GM10847 (cell line): Measurements from ENCODE around the gene AWAT2.

Source experiments
- POLR2A ChIP-seq: IDR thresholded peaks from 2 replicates; pipeline ENCODE4 v1.6.1; 2011; ENCODE audit not compliant: insufficient read length; ENCODE audit errors: extremely low read depth

The AWAT2 gene, protein sequence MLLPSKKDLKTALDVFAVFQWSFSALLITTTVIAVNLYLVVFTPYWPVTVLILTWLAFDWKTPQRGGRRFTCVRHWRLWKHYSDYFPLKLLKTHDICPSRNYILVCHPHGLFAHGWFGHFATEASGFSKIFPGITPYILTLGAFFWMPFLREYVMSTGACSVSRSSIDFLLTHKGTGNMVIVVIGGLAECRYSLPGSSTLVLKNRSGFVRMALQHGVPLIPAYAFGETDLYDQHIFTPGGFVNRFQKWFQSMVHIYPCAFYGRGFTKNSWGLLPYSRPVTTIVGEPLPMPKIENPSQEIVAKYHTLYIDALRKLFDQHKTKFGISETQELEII

DNA sequence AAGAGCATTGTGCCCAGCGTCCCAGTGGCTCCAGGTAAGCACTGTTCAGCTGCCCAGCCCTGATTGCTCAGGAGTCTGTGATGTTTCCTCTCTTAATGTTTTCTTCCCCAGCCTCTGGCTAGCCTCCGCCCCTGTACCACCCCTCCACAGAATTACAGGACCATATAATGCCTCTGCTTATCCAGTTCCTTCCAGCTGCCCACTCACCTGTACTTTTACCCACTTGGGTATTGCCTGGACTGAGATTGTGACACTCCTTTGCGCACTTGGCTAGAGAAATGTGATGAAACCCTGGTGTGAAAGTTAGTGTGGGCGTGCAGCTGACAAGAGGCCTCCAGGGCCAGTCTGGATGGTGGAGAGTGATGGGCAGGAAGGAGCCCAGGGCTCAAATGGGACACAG lies at the start of gene AWAT2:
AWAT2 (minus strand) TSS at position 14 of the 400 bp plus-strand sequence; CDS start at position 8, 6 bp downstream.
- no peak for TF ChIP-seq POLR2A

DNA sequence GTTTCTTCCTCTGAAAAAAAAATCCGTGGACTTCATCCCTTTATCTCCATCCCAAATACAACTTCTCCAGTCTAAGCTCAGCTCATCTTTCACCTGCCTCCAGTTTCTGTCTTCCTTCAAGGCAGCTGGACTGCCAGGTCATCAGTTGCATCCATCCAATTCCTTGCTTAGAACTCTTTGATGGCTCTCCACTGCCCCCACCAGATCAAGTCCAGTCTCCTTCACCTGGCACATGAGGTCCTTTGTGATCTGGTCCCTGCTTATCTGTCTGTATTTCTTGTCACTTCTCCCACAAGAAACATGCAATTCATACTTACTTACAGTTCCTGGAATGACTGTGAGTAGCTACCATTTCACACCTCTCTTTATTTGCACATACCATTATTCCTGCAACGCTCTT lies 46.3 kb upstream of the AWAT2 start:
- TF ChIP-seq POLR2A, result no peak

DNA sequence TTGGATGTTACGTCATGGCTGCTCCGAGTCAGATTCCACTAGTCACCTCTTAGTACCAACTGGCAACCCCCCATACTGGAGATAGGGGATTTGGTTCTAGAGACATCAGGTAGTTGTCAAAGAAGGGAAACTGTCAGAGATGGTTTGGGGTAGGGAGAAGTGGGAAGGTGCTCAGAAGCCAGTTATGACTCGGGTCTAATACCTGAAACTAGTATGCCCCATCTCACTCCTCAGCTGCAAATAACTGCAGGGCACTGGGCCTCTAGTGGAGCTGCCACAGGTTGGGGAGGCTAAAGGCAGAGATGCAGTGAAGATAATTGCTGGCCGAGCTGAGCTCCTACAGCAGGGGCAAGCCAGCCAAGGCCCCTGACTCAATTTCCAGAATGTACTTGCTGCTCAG lies 42.5 kb upstream of the AWAT2 start:
- TF ChIP-seq POLR2A, result no peak

DNA sequence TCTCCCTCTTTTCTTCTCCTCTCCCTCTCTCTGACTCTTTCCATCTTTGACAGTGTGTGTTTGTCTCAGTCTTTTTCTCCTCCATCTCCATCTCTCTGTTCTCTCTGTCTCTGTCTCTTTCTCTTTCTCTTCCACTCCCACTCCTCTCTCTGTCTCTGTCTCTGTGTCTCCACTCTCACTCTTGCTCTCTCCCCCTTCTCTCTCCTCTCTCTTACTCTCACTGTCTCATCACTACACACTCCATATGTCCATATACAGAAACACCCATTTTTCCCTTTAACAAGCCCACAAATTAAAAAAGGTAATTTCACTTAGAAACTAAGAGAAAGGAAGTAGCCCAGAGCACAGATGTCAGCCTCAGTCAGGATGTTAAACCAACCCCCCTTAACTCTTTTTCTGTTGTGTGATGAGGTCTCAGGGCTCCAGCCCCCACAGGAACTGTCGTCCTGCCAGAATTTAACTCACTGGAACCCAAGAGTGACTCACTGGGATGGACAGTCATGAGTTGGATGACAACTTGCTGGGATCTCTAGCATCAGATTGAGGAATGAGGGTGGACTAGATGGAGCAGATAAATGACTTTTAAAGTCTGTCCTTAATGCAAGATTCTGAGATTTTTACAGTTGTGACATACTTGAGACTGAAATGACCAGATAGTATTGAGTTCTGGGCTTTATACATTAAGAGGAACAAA lies 40.0 kb upstream of the AWAT2 start:
- no peak for TF ChIP-seq POLR2A

DNA sequence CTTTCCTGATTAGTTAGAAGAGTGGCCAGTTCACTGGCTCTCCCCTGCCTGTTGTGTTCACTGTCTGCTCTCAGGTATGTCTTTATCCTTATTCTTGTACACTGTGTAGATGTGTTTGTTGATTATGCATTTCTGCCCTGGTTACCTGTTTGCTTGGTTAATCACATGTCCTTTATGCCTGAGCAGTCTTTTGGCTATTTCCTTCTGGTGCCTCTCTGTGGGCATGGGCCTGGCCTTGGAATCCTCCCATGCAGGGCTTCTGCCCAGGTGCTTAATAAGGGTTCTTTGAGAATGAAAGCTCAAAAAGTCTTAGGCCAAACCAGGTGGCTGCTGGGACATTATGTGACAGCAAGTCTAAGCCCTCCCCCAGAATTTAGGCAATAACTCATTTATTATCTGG lies 39.0 kb upstream of the AWAT2 start:
- TF ChIP-seq POLR2A, result no peak

DNA sequence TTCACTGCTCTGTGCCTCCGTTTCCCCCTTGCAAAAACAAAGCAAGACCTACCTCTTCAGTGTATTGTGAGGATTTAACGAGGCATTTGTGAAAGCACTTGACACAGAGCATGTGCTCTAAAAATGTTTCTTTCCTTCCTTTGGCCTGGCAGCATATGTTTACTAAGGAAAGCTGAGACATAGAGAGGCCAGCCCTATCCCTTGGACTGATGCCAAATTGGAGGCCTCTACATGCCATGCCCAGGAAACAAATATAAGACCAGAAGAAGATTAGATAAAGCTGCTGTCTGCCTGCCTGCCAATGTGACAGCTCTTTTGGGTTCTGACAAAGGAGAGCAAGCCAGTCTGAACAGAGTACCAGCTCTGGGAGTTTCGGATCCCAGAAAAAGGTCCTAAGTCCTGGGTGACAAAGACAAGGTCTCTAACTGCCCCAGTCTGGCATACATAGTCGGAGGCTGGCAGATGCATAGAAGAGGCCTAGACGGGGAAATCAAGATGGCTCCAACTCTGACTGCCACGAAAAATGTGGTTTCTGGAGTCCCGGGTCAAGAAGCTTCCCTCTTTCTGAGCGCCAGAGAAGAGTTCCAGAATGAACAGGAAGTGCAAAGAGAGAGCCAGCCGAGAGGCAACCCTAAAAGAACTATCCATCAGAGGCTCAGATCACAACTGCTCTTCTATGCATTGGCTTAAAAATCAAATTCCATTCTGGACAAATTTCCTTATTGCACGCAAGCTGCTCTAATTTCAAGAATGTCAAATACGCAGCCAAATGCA lies 38.3 kb upstream of the AWAT2 start:
- TF ChIP-seq POLR2A, result no peak

DNA sequence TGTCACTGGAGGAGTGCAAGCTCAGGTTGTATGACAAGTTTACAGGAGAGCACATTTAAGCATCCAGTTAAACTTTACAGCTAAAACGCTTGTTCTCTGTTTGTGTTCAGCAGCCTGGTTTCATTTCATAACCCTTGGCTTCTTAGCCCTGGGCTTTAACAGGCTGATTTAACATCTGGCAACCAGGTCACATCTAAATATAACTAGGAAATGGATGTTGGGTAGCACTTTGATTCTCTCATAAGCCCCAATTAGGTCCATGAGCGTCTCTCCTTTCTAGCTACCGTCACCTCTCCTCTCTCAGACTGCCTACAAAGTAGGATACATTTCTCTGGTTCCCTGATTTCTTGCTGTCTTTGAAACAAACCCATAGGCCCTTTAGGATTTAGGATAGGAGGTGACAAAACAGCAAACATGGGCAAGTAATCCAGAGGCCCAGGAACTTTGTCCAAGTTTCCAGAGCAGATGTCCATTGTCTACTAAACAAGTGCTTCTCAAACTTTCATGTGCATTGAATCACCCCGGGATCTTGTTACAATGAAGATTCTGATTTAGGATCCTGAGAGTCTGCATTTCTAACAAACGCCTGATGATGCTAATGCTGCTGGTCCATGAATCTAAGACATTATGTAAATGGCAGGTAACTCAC lies 35.0 kb upstream of the AWAT2 start:
- no peak for TF ChIP-seq POLR2A

DNA sequence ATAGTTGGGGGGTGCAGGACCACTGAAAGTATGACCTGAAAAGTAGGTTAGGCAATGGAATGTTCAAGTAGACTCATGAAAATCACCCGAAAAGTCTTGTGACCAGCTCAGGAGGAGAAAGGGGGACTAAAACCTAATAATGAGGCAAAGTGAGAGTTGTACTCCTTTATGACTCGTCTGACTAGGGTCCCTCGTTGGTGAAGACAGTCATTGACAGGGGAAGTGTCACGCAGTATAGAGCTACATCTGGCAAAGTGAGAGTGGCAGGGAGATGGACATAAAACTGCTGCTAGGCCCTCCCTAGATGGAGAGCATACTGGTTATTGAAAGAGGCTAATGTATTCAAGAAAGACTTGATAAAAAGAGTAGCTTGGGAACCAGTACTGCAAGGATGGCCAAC lies 33.0 kb upstream of the AWAT2 start:
- TF ChIP-seq POLR2A, result no peak

DNA sequence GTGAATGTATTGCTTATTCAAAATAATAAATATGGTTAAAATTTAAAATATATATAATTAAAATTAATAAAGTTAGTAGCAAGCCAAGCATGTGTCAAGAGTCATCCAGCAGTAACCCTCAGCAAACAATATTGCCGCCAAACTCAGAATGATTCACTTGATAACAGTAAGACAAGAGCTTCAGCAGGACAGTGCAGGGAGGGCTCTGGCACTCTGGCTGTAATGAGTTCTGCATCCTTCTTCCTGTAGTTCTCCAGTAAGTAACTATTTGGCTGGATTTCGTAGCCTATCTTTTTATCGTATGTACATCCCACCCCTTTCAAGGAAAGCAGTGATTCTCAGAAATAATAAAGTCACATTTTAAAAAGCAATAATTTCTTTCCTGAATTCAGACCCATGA lies 30.1 kb upstream of the AWAT2 start:
- no peak for TF ChIP-seq POLR2A

DNA sequence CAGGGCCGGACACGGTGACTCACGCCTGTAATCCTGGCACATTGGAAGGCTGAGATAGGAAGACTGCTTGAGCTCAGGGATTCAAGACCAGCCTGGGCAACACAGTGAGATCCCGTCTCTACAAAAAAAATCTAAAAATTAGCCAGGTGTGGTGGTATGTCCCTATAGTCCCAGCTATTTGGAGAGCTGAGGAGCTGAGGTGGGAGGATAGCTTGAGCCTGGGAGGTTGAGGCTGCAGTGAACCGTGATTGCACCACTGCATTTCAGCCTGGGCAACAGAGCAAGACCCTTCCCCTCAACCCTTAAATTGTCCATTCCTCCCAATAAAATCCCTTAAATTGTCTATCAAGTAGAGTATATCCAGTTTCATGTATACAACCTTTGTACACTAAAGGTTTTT lies 29.6 kb upstream of the AWAT2 start:
- no peak for TF ChIP-seq POLR2A

DNA sequence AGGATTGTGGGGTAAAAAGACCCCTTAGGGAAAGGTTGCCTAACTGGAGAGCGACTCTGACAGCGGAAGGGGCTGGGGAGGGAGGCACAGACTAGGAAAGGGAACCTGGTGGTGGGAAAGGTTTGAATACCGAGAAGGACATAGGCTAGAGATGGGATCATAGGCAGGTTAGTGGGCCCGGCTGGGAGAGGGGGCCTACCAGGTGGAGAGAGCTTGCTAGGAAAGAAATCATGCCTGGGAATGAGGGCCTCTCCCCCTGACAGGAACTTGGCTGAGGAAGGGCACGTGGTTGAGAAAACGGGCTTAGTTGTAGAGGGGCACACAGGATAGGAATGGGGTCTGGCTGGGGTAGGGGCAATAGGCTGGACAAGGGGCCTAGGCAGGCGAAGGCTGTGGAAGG lies 16.9 kb upstream of the AWAT2 start:
- TF ChIP-seq POLR2A, result no peak

DNA sequence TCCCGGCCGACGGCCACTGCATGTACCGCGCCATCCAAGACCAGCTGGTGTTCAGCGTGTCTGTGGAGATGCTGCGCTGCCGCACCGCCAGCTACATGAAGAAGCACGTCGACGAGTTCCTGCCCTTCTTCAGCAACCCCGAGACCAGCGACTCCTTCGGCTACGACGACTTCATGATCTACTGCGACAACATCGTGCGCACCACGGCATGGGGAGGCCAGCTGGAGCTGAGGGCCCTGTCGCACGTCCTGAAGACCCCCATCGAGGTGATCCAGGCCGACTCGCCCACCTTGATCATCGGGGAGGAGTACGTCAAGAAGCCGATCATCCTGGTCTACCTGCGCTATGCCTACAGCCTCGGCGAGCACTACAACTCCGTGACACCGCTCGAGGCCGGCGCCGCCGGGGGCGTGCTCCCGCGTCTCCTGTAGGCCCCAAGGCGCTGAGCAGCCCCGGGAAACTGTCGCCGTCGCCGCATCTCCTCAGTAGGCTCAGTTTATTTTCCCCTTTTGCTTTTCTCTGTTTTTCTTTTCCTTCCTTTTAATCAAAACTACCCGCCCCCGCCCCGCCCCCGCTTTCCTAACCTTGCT lies 13.3 kb upstream of the AWAT2 start:
- no peak for TF ChIP-seq POLR2A

DNA sequence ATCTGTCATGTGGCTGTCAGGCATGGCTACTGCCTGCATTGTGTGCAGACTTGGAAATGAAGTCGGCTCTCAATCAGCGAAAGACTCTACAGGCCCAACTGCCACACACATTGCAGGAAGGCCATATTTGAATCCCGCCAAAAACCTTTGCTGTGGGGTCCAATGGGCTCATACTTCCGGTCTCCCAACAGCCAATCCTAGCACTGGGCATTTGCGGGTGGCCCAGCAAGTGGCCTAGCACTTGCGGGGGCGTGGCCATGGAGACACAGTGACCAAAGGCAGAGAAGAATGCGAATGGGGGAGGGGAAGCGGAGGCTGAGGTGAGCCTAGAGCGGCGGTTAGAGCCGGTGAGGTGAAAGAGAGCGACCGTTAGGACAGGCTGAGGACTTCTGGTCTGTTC lies 12.3 kb upstream of the AWAT2 start, which contains the start of gene OTUD6A:
OTUD6A (plus strand) TSS at position 382 of the 400 bp plus-strand sequence. CDS start 68 bp downstream, outside the sequence.
- no peak for TF ChIP-seq POLR2A

DNA sequence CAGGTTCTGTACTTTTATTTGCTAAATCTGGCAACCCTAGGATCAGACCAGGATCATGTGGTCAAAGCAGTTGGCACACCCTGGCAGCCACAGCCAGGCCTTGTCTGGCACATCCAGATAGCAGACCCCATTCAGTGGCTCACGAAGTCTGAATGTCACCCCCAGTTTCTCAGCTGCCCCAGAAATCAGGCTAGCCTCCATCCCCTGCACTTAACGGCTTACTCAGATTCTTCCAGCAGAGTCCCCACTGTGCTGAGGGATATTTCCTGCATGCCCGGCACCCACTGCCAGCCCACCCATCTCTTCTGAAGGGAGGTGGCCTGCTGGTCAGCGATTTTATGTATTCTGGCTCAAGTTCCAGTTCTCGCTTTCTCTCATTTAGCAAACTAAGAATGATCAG lies 4.7 kb upstream of the AWAT2 start:
- TF ChIP-seq POLR2A, result no peak
